ENCODE measurements around the gene NUCB2. TPM values are rescaled to one million over a fixed set of nuclear protein-coding genes. Genes with fewer than 3 reads are reported as not detected.

The NUCB2 gene
- total and polyA plus RNA-seq, 10 of the 15 experiments (the other 5 are each of a cell fraction or from before 2014, with no cell fraction given): 16.0 to 74.1 (median 52.1) TPM

DNA sequence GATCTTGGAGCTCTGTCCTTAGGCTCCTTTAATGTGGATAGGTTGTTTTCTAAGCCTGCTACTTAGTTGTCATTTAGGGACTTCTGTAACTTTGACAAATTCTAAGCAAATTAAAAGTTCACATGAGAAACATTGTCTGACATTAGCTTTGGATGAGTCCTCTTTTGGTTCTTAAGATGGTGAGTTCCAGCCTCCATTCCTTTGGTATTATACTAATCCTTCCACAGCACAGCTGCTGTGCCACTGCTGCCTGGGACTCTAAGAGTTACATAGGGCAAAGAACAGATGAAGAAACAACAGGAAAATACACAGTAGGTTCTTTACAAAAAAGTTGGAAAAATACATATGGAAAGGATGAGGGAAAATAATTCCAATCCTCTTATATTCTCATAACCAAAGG, 43.4 kb upstream of the NUCB2 start:
- ChIA-PET CTCF (interaction anchor here (0.6 to 1.6 kb wide), 2 partner anchors 150 to 281 kb away, joined by 3 read pairs; no protein-coding TSS in a partner anchor), RAD21 (ENCODE audit: unreplicated experiment) (no interaction called here)
- no peak for FAIRE-seq

More for the DNA sequence above, 43.4 kb upstream of the NUCB2 start:
- in situ Hi-C loops (cut with MboI): no loop called here
- Histone ChIP-seq H3K27me3 (replicated peaks in 1 of 2; ENCODE audit: control insufficient read depth in 2 of 2, insufficient read depth in 2 of 2, low read length in 1 of 2) (no peaks in the 10 kb centered on the region; a peak in 2 of 4 replicates), H3K9ac (ENCODE audit: control insufficient read depth, insufficient read depth, low read length) (no peak overlapping the region), H3K9me3 (replicated peaks; ENCODE audit: control insufficient read depth, insufficient read depth, low read length) (no peaks in the 10 kb centered on the region; the same call in 2 of the 3 replicates), H3K36me3 (ENCODE audit: control insufficient read depth in 2 of 2, insufficient read depth in 2 of 2, low read length in 1 of 2) (no peaks in the 10 kb centered on the region), H2AFZ (ENCODE audit: control insufficient read depth, low read depth, low read length) (no peak overlapping the region), H3K27ac (ENCODE audit: control insufficient read depth, insufficient read depth) (no peak overlapping the region), H3K4me3 (no peak overlapping the region), H3K79me2 (ENCODE audit: control insufficient read depth, insufficient read depth, low read length) (no peaks in the 10 kb centered on the region), H3K4me2 (ENCODE audit: control insufficient read depth, insufficient read depth) (no peak overlapping the region), H4K20me1 (ENCODE audit: control insufficient read depth, insufficient read depth) (no peaks in the 10 kb centered on the region), H3K4me1 (ENCODE audit: control insufficient read depth, insufficient read depth, low read length) (peaks cover 15% of the 10 kb centered on the region)
- DNase-seq (ENCODE audit: low read depth, low spot score) (no peak), ATAC-seq (no peak)
- ChIA-PET POLR2A (no interaction called here), SMC1A (ENCODE audit: uncharacterized antibody, unreplicated experiment) (interaction anchor here (0.8 to 2.0 kb wide), 2 partner anchors 10 to 44 kb away, joined by 3 to 7 read pairs; no protein-coding TSS in a partner anchor)
- no peak for TF ChIP-seq CHD2 (IDR thresholded peaks at IDR 0.05; ENCODE audit: borderline replicate concordance, low read depth, low read length)
- no peak for TF ChIP-seq ATF3 (IDR thresholded peaks at IDR 0.05; ENCODE audit: borderline replicate concordance, extremely low read depth, low read depth, low read length)
- TF ChIP-seq POLR2A (IDR thresholded peaks at IDR 0.05; ENCODE audit: low read depth, low read length): no peak
- TF ChIP-seq PBX3 (IDR thresholded peaks at IDR 0.05; ENCODE audit: insufficient replicate concordance, low read depth, low read length): no peak
- no peak for TF ChIP-seq NFXL1 (IDR thresholded peaks at IDR 0.05; ENCODE audit: borderline replicate concordance)
- TF ChIP-seq EGR1 (IDR thresholded peaks at IDR 0.05; ENCODE audit: borderline replicate concordance in 1 of 2, low read depth in 2 of 2, low read length in 2 of 2): no peak
- no peak for TF ChIP-seq CHD4 (IDR thresholded peaks at IDR 0.05)
- intact Hi-C loops (cut with micrococcal nuclease; ENCODE audit: unreplicated experiment): loop anchor here (5.0 kb wide), 1 partner anchor 64 kb away; no protein-coding TSS in a partner anchor
- BruUV-seq (replicated peaks): no TSS peak

Measured in GM12878 (cell line).